GM18867 (cell line): ENCODE results near the gene B3GALNT2.
A peak's percentile ranks its signal among the peaks of the same experiment; 100 is the strongest.
"Not testable (repeated sequence)": the region's sequence is repeated elsewhere in the genome, so short reads cannot be mapped to it uniquely, and the experiment has no call there.

Experiments used
- ATAC-seq: cut with Tn5 transposase; IDR thresholded peaks from one replicate; pipeline ENCODE4 v1.9.1; 2021; ENCODE audit warnings: mild to moderate bottlenecking, moderate library complexity; ENCODE audit not compliant: unreplicated experiment

B3GALNT2 gene

GRCh38 chr1:235504494-235505222 is 406 bp upstream of the B3GALNT2 start:
- peak; percentile 77 for ATAC-seq

- ATAC-seq: peak; percentile 11
Measured at GRCh38 chr1:235503403-235504121, 690 bp downstream of the B3GALNT2 start.

- no peak for ATAC-seq
Measured at GRCh38 chr1:235502601-235503402, 1.4 kb downstream of the B3GALNT2 start.

- ATAC-seq: no peak
Measured at GRCh38 chr1:235500971-235501540, 3.2 kb downstream of the B3GALNT2 start.

GRCh38 chr1:235495551-235495950 is 8.7 kb downstream of the B3GALNT2 start:
- no peak for ATAC-seq

GRCh38 chr1:235495030-235495429 is 9.2 kb downstream of the B3GALNT2 start:
- ATAC-seq: no peak

- ATAC-seq: no peak
Measured at GRCh38 chr1:235494531-235494930, 9.7 kb downstream of the B3GALNT2 start.

GRCh38 chr1:235491644-235492043 is 12.6 kb downstream of the B3GALNT2 start:
- ATAC-seq: no peak

GRCh38 chr1:235486321-235486720 is 17.9 kb downstream of the B3GALNT2 start:
- ATAC-seq: no peak

- ATAC-seq: no peak
Measured at GRCh38 chr1:235485558-235485957, 18.7 kb downstream of the B3GALNT2 start.

GRCh38 chr1:235483090-235483489 is 21.2 kb downstream of the B3GALNT2 start:
- no peak for ATAC-seq

GRCh38 chr1:235473806-235474205 is 30.4 kb downstream of the B3GALNT2 start:
- ATAC-seq: no peak

- ATAC-seq: no peak
Measured at GRCh38 chr1:235470741-235471439, 33.4 kb downstream of the B3GALNT2 start.

- ATAC-seq: not testable (repeated sequence)
Measured at GRCh38 chr1:235469897-235470296, 34.4 kb downstream of the B3GALNT2 start.

GRCh38 chr1:235468970-235469369 is 35.3 kb downstream of the B3GALNT2 start:
- ATAC-seq: no peak

- ATAC-seq: no peak
Measured at GRCh38 chr1:235468004-235468403, 36.2 kb downstream of the B3GALNT2 start.

GRCh38 chr1:235465066-235465465 is 39.2 kb downstream of the B3GALNT2 start:
- ATAC-seq: no peak

- ATAC-seq: not testable (repeated sequence)
Measured at GRCh38 chr1:235462832-235463231, 41.4 kb downstream of the B3GALNT2 start.

GRCh38 chr1:235461954-235462353 is 42.3 kb downstream of the B3GALNT2 start:
- no peak for ATAC-seq

GRCh38 chr1:235460770-235461169 is 43.5 kb downstream of the B3GALNT2 start:
- ATAC-seq: no peak

GRCh38 chr1:235457856-235458255 is 46.4 kb downstream of the B3GALNT2 start:
- ATAC-seq: not testable (repeated sequence)
